Trophoblast cell (in vitro differentiated cells and primary cell): ENCODE measurements around the gene OBSCN.

Experiments used
- DNase-seq, 2 donors: peaks; one replicate each; pipeline ENCODE4 v3.0.0-alpha.2; 2016
- H2AFZ ChIP-seq: 2 replicates; pipeline ENCODE4 v1.6.1; 2013; ENCODE audit warnings: low read length, moderate library complexity, mild to moderate bottlenecking; ENCODE audit not compliant: insufficient read depth, poor library complexity
- H2AK5ac ChIP-seq: 2 replicates; pipeline ENCODE4 v1.6.1; 2013; ENCODE audit warnings: mild to moderate bottlenecking, low read length
- H2BK120ac ChIP-seq: 2 replicates; pipeline ENCODE4 v1.6.1; 2013; ENCODE audit warnings: low read length, mild to moderate bottlenecking, moderate library complexity; ENCODE audit not compliant: insufficient read depth, poor library complexity
- H2BK12ac ChIP-seq: 2 replicates; pipeline ENCODE4 v1.6.1; 2013; ENCODE audit warnings: mild to moderate bottlenecking, low read length, moderate library complexity
- H2BK5ac ChIP-seq: 2 replicates; pipeline ENCODE4 v1.6.1; 2013; ENCODE audit warnings: low read length, low read depth, moderate library complexity, mild to moderate bottlenecking; ENCODE audit not compliant: poor library complexity
- H3K14ac ChIP-seq: 2 replicates; pipeline ENCODE4 v1.6.1; 2013; ENCODE audit warnings: mild to moderate bottlenecking, low read length
- H3K18ac ChIP-seq: 2 replicates; pipeline ENCODE4 v1.6.1; 2013; ENCODE audit warnings: mild to moderate bottlenecking, low read length
- H3K23ac ChIP-seq: 2 replicates; pipeline ENCODE4 v1.6.1; 2013; ENCODE audit warnings: low read length
- H3K27ac ChIP-seq: 2 replicates; pipeline ENCODE4 v1.5.1; 2013; ENCODE audit warnings: low read depth, mild to moderate bottlenecking, inconsistent platforms, low read length, moderate library complexity
- H3K27me3 ChIP-seq: 2 replicates; pipeline ENCODE4 v1.6.1; 2013; ENCODE audit warnings: inconsistent platforms, mild to moderate bottlenecking, low read length, moderate library complexity; ENCODE audit not compliant: insufficient read depth
- H3K36me3 ChIP-seq, 2 experiments: 1 replicate in 1 of 2; 2 replicates in 1 of 2; pipeline ENCODE4 v1.6.1; 2013; ENCODE audit warnings: low read length in 2 of 2, mild to moderate bottlenecking in 2 of 2, moderate library complexity in 1 of 2; ENCODE audit not compliant: insufficient read depth in 2 of 2, control insufficient read depth in 1 of 2
- H3K4ac ChIP-seq: 2 replicates; pipeline ENCODE4 v1.6.1; 2013; ENCODE audit warnings: low read depth, mild to moderate bottlenecking, low read length, moderate library complexity
- H3K4me1 ChIP-seq, 2 experiments: 1 replicate in 1 of 2; 2 replicates in 1 of 2; pipeline ENCODE4 v1.6.1; 2013; ENCODE audit warnings: low read length in 2 of 2, mild to moderate bottlenecking in 2 of 2, moderate library complexity in 1 of 2; ENCODE audit not compliant: insufficient read depth in 2 of 2, control insufficient read depth in 1 of 2
- H3K4me2 ChIP-seq: 2 replicates; pipeline ENCODE4 v1.6.1; 2013; ENCODE audit warnings: inconsistent platforms, mild to moderate bottlenecking, low read length, moderate library complexity
- H3K4me3 ChIP-seq: 2 replicates; pipeline ENCODE4 v1.5.1; 2013; ENCODE audit warnings: mild to moderate bottlenecking, low read depth, low read length, inconsistent platforms
- H3K79me1 ChIP-seq: one replicate; pipeline ENCODE4 v1.6.1; 2013; ENCODE audit warnings: low read length
- H3K79me2 ChIP-seq: 2 replicates; pipeline ENCODE4 v1.6.1; 2013; ENCODE audit warnings: low read length, mild to moderate bottlenecking; ENCODE audit not compliant: control insufficient read depth, insufficient read depth, poor library complexity
- H3K9ac ChIP-seq: 2 replicates; pipeline ENCODE4 v1.6.1; 2013; ENCODE audit warnings: mild to moderate bottlenecking, low read length
- H3K9me3 ChIP-seq: 2 replicates; pipeline ENCODE4 v1.6.1; 2013; ENCODE audit warnings: low read depth, mild to moderate bottlenecking, control low read depth, inconsistent platforms, low read length; ENCODE audit not compliant: insufficient read depth
- H4K12ac ChIP-seq: 2 replicates; pipeline ENCODE4 v1.6.1; 2013; ENCODE audit warnings: low read depth, mild to moderate bottlenecking, low read length, moderate library complexity
- H4K8ac ChIP-seq: 2 replicates; pipeline ENCODE4 v1.6.1; 2013; ENCODE audit warnings: low read depth, mild to moderate bottlenecking, low read length, moderate library complexity
- H4K91ac ChIP-seq: one replicate; pipeline ENCODE4 v1.6.1; 2013; ENCODE audit warnings: low read depth, mild to moderate bottlenecking, low read length, moderate library complexity
- WGBS: extraction: QIAGEN DNeasy Blood & Tissue Kit; methylation state at CpG from one replicate; pipeline ENCODE4 v1.1.7; 2013; ENCODE audit warnings: missing lambda C conversion rate; ENCODE audit not compliant: insufficient read length, insufficient coverage; ENCODE audit errors: extremely low coverage; 5-methylcytosine and 5-hydroxymethylcytosine counted together

Gene OBSCN

GRCh38 chr1:228411548-228412430 is 203.9 kb downstream of the OBSCN start:
- Histone ChIP-seq H3K27ac (no peak overlapping the region), H3K9ac (no peak overlapping the region), H2AFZ (no peak overlapping the region), H4K12ac (no peak overlapping the region), H4K8ac (no peak overlapping the region), H3K4ac (no peak overlapping the region), H3K9me3 (peaks cover 4% of the 10 kb centered on the region), H3K27me3 (no peaks in the 10 kb centered on the region), H3K14ac (no peak overlapping the region), H2BK12ac (no peak overlapping the region), H3K18ac (no peak overlapping the region), H4K91ac (no peak overlapping the region), H2BK120ac (no peak overlapping the region), H2AK5ac (no peak overlapping the region), H3K79me2 (peaks cover 10% of the 10 kb centered on the region), H2BK5ac (no peak overlapping the region), H3K36me3 (peaks cover 39% of the 10 kb centered on the region in 2 experiments), H3K4me3 (no peak overlapping the region), H3K23ac (no peak overlapping the region), H3K4me1 (peaks cover 24 to 32% of the 10 kb centered on the region in 2 experiments), H3K4me2 (no peak overlapping the region), H3K79me1 (peaks cover 14% of the 10 kb centered on the region)
- DNase-seq = no peak
- WGBS = no CpG with 5 or more reads among the region's 9 CpGs

DNA sequence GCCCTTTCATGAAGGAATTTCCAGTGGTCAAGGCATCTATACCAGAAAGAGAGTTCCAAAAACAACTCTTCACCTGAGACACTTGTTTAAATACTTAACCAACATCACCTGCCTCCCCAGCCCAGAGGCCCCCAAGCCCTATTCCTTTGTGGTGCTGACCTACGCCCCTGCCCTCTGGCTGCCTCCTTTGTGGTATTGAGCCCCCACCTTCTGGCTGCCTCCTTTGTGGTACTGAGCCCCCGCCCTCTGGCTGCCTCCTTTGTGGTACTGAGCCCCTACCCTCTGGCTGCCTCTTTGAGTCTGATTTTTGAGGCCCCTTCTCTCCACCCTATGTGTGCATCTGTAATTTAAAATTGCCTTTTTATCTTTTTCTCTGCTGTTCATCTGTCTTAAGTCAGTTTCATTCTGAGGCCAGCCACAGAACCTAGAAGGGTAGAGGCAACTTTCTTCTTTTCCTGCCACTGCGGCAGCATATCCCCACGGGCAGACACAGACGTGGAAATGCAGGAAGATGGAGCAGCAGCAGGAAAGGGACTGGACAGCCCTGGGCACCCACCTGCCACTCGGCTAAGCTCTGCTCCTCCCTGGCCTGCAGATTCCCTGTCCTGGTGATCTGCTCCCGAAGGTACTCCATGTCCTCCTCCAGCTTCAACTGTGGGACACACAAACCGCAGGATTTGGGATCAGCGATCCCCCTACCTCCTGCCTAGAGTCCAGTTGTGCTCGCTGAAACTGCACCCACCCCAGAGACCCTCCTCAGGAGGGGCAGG is 205.6 kb downstream of the OBSCN start:
- Histone ChIP-seq H4K91ac (no peak overlapping the region), H3K79me1 (peaks cover 18% of the 10 kb centered on the region), H2AFZ (no peak overlapping the region), H3K4ac (no peak overlapping the region), H3K27ac (no peak overlapping the region), H2AK5ac (no peak overlapping the region), H4K8ac (no peak overlapping the region), H3K36me3 (peaks cover 34 to 37% of the 10 kb centered on the region in 2 experiments), H2BK120ac (no peak overlapping the region), H3K9me3 (peaks cover 4% of the 10 kb centered on the region), H3K4me3 (no peak overlapping the region), H3K27me3 (no peaks in the 10 kb centered on the region), H3K4me2 (no peak overlapping the region), H4K12ac (no peak overlapping the region), H2BK12ac (no peak overlapping the region), H2BK5ac (no peak overlapping the region), H3K4me1 (peaks cover 31 to 38% of the 10 kb centered on the region in 2 experiments), H3K9ac (no peak overlapping the region), H3K23ac (no peak overlapping the region), H3K79me2 (peaks cover 7% of the 10 kb centered on the region), H3K18ac (peak overlapping the region; percentile 9), H3K14ac (no peak overlapping the region)
- no peak for DNase-seq
- WGBS = no CpG with 5 or more reads among the region's 10 CpGs

- Histone ChIP-seq H2BK120ac (no peak overlapping the region), H3K18ac (no peak overlapping the region), H3K9me3 (peaks cover 4% of the 10 kb centered on the region), H3K27me3 (no peaks in the 10 kb centered on the region), H3K79me2 (peaks cover 7% of the 10 kb centered on the region), H3K4me1 (peaks cover 31 to 37% of the 10 kb centered on the region in 2 experiments), H3K4me2 (peak overlapping the region; percentile 80), H4K91ac (no peak overlapping the region), H3K4ac (no peak overlapping the region), H3K79me1 (peaks cover 18% of the 10 kb centered on the region), H2BK5ac (no peak overlapping the region), H3K23ac (no peak overlapping the region), H3K4me3 (no peak overlapping the region), H2AFZ (no peak overlapping the region), H4K12ac (no peak overlapping the region), H2BK12ac (no peak overlapping the region), H2AK5ac (no peak overlapping the region), H3K27ac (no peak overlapping the region), H3K9ac (no peak overlapping the region), H4K8ac (no peak overlapping the region), H3K36me3 (peaks cover 31 to 32% of the 10 kb centered on the region in 2 experiments), H3K14ac (no peak overlapping the region)
- no peak for DNase-seq
- WGBS = no CpG with 5 or more reads among the region's 25 CpGs
Observed at GRCh38 chr1:228414511-228415211, 206.8 kb downstream of the OBSCN start.

DNA sequence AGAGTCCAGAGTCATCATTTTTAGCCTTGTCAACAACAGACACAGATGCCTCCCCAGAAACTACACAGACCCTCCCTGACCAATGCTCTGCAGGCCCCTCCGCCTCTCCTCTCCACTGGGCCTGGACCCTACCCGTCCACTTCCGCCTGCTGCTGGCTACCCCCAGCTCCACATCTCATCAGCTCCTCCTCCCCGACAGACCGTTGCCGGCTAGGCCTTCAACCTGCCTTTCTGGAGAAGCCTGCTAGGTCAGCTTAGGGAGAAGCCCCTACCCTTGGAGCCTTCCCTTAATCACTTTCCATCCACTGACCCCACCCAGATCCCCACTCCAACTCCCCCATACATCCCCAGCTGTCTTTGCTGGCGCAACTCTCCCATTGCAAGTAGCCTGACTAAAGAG is 207.4 kb downstream of the OBSCN start:
- Histone ChIP-seq H3K9ac (no peak overlapping the region), H3K14ac (no peak overlapping the region), H4K8ac (no peak overlapping the region), H4K91ac (no peak overlapping the region), H2AK5ac (no peak overlapping the region), H2BK12ac (no peak overlapping the region), H3K79me1 (peaks cover 18% of the 10 kb centered on the region), H3K4me3 (no peak overlapping the region), H3K27ac (no peak overlapping the region), H3K23ac (no peak overlapping the region), H3K18ac (no peak overlapping the region), H3K79me2 (peaks cover 7% of the 10 kb centered on the region), H4K12ac (no peak overlapping the region), H3K4me1 (peaks cover 31 to 34% of the 10 kb centered on the region in 2 experiments), H3K27me3 (no peaks in the 10 kb centered on the region), H3K9me3 (peaks cover 4% of the 10 kb centered on the region), H3K36me3 (peaks cover 26 to 30% of the 10 kb centered on the region in 2 experiments), H2BK5ac (no peak overlapping the region), H3K4ac (no peak overlapping the region), H2AFZ (no peak overlapping the region), H2BK120ac (no peak overlapping the region), H3K4me2 (peak overlapping the region; percentile 80)
- DNase-seq = no peak
- WGBS = no CpG with 5 or more reads among the region's 7 CpGs
